Measurements from ENCODE around the gene FAU.

FAU gene

DNA sequence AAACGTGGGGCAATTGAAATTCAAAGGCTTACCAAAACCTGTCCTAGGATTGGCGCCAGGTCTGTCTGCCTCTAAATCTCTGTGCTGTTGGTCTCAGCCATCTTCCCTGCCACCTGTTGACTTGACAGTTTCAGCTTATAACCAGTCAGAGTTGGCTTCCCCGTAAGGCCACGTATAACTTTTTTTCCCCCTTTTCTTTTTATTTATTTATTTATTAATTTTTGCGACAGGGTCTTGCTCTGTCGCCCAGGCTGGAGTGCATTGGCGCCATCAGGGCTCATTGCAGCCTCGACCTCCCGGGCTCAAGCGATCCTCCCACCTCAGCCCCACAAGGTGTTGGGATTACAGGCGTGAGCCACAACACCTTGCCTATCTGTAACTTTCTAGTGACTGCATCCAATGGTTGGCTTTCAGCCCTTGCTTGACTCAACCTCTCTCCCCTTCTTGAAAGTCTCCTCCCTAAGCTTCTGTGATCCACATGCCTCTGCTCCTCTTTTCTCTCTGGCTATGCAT, 13.8 kb upstream of the FAU start:
- no peak for DNase-seq

- peak; percentile 99 for DNase-seq
These were observed 13.2 kb upstream of the FAU start for GRCh38 chr11:65134952-65135632.

- peak; percentile 93 for DNase-seq
These were observed 12.5 kb upstream of the FAU start, which contains the start of gene SYVN1 for GRCh38 chr11:65134240-65134951. Gene SYVN1, minus strand, starts transcription at chr11:65134519. Its CDS starts 918 bp downstream, at chr11:65133601.

DNA sequence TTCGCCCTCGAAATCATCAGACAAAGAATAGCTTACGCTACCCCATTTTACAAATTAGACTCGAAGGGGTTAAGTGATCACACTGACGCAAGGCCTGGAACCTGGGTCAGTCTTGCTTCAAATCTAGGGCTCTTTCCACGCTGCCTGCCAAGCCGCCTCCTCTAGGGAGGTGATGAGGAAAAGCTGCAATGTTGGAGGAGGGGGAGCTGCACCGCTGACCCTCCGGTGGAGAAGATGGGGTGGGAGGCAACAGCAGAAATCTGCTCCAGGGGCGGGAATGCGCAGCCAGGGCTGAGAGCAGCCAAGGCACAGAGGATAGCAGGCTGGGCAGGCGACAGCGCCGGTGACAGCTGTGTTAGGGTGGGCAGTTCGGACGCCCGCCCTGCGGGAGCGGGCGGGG, 11.8 kb upstream of the FAU start:
- DNase-seq: no peak

GRCh38 chr11:65132988-65133700, 11.2 kb upstream of the FAU start:
- peak; percentile 35 for DNase-seq

DNA sequence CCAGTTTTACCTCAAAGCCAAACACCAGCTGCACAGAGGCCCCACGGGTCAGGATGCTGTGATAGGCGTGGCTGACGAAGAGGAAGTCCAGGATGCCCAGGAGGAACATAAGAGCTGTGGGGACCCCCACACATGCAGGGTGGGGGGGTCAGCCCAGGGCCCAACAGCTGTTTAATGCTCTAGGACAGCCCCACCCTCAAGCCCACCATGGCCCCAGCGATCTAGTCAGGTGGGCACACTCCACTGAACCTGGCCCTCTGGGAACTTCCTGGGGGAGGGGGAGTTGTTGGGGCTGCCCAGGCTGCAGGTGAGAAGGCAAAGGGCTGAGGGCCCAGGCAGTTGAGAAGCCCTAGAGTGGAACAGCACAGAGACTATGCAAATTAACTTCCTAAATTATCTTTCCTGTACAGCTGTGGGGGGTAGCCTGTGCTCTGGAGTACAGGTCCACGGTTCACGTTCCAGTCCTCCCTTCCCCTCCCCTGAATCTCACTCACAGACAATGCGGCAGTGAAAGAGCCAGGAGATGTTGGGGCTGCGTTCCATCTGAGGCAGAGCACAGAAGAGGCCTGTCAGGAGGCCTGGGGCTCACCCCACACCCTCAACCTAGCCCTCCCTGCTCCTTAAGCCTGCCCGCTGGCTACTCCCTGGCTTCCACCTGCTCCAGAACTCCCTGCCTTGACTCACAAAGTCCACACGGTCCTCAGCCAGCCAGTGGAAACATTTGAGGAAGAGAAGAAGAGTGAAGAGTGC, 10.5 kb upstream of the FAU start:
- no peak for DNase-seq

DNA sequence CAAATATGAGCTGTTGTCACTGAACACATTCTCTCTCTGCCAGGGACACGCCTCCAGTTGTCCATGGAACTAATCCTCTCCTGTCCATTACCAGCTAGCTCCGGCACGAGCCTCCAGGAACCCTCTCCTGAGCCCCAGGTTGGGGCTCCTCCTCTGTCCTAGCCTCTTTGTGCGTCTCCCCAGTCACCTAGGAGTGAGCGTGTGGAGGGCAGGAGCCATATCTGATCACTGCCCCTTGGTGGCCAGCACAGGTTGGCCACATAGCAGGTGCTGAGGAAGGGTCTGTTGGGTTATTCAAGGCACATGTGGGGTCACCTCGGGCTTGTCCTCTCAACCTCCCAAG, 9.9 kb upstream of the FAU start:
- no peak for DNase-seq

DNA sequence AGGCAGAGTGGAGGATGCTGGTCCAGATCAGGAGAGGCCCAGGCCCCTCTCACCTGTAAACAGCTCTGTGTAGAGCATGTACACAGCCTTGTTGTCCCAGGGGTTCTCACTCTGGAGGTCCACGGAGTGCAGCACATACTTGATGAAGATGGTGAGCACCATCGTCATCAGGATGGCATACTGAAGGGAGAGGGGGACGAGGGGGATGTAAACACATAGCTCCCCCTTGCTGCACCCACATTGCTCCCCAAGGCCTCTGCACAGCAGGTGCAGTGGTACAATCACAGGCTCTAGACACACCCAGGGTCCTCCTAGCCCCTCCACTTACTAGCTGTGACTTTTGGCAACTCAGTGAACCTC, 9.5 kb upstream of the FAU start:
- no peak for DNase-seq

DNA sequence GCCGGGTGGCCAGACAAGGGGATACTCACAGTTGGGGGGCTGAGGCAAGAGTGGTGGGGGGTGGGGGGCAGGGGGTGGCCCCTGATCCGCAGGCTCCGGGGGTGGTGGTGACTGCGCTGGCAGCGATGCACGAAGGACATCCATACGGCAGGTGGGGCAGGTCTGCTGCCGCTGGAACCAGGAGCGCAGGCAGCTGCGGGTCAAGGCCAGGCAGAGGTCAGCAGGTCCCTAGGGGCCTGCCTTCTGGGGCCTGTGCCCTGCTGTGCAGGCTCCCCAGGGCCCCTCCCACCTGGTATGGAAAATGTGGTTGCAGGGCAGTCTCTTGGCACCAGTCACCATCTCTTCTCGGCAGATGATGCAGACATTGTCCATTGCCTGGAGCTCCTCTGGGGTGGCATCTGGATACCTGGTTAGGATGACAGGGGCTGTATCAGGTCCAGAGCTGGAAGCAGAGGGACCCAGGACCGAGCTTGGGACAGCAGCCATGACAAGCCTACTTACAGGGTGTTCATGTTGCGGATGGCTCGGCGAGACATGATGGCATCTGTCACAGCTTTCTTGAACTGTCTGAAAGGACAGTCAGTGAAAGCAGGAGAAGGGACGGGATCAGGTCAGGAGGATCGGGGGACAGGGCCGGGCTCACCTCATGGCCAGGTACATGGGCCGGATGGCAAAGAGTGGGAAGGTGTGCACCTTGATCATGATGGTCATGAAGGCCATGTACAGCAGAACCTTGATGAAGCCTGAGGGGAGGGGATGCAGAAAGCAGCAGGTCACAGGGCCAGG, 8.9 kb upstream of the FAU start:
- DNase-seq: no peak

GRCh38 chr11:65129649-65130441, 7.9 kb upstream of the FAU start:
- no peak for DNase-seq

- no peak for DNase-seq
These were observed 6.5 kb upstream of the FAU start for GRCh38 chr11:65128182-65129145.

- no peak for DNase-seq
These were observed 5.7 kb upstream of the FAU start for GRCh38 chr11:65127473-65128181.

DNA sequence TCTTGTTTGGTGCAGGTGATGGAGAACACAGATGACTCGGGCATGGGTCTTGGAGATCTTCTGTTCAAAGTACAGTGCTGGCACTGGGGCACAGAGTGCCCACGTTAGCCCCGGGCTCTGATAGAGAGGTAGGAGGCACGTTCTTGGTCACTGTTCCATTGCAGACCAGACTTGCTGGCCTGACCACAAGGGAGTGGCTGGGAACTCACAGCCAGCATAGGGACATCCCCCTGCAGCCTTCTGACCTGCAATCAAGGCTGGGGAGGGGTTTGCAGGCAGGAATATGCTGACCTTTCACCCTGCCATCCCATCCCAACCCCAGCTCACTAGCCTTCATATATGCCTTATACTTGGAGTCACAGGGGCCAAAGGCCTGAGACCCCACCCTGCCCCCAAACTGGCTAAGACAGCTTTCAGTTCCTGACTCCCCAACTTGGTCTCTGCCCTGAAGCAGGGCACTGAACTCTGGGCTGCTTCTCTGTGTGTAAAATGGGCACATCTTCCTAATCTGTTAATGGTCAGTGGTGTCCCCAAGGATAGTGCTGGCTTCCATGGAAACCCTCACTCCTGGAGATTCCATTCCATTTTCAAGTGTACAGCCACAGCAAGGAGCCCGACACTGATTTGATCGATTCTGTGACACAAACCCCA, 4.8 kb upstream of the FAU start:
- no peak for DNase-seq

DNA sequence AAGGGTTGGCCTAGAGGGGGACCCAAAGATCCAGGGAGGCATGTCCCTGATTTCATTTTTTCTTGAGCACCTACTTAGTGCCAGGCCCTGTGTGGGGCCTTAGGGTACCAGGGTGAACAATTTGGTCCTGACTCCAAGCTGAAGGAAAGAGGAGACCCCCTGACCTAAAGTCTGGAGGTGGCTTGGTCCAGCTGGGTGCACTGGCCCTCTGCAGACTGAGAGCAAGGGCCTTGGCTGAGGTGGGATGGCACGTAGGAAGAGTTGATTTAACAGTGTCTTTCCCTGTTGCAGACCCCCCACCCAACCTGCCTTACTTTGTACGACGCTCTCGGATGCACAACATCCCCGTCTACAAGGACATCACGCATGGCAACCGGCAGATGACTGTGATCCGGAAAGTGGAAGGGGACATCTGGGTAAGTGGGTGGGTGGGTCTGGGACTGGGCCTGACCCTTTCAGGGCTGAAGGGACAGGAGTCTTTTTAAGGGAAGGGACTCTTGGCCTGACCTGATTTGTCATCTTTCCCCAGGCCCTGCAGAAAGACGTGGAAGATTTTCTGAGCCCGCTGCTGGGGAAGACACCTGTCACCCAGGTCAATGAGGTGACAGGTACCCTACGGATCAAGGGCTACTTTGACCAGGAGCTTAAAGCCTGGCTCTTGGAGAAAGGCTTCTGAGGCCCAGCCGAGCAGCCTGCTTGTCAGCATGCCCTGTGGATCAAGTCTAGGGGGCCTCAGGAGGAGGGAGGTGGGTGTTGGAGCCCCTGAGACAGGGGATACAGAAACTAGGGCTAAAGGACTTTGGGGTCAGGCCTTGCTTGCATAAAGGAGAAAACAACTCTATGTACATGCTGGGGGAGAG, 3.5 kb upstream of the FAU start:
- no peak for DNase-seq

DNA sequence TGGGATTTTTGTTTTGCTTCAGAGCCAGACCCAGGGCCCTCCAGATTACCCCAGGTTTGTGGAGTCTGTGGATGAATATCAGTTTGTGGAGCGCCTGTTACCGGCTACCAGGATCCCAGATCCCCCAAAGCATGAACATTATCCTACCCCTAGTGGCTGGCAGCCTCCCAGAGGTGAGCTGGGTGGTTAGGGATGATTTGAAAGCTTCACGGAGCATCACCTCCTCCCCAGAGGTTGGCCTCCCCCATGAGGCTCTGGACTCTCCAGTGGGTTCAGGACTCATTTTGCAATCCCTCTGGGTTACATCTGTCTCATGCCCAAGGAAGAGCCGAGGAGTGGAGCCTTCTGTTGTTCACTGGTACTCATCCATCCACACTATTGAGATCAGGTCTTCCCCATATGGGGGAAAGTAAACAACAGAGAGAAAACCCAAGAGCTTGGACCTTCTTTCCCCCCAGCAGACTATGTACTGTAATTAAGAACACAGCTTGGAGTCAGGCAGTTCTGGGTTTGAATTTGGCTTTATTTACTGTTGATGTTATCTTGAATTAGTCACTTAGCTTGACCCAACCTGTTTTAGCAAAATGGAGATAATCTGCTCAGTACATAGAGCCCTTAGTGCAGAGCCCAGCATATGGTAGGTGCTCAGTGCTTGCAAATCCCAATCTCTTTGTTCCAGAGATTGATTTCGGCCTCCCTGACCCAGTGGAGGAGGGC, 2.7 kb upstream of the FAU start:
- no peak for DNase-seq

GRCh38 chr11:65121447-65121864, 478 bp downstream of the FAU start:
- no peak for DNase-seq

DNA sequence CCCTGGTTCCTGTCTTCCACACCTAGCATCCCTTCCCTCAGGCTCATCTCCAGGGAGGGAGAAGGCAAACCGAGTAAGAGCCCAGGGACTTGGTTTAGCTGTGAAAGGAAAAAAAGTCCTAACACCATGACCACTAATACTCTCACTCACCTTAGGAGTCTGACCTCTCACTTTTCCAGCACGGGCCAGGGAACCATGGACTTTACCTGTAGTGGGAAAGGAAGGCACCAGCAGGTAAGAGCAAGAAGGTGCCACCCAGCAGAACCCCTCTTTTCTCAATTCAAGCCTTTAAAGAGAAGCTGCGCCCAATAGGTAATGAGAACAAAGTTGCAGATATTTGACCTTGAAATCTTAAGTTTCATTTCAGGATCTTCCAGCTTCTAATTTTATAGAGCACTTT, 1.1 kb downstream of the FAU start:
- no peak for DNase-seq

- DNase-seq: no peak
These were observed 2.3 kb downstream of the FAU start for GRCh38 chr11:65119670-65119995.
